Heart left ventricle (tissue), 13 donors: Measurements from ENCODE around the gene GNA14.

ENCODE experiments used
- POLR2A ChIP-seq, 2 donors: fragments of 450-650 bp; IDR thresholded peaks; one replicate each; pipeline ENCODE4 v1.6.1; 2017; ENCODE audit warnings: antibody characterized with exemption in 2 of 2, mild to moderate bottlenecking in 2 of 2, moderate library complexity in 2 of 2
- TF ChIP-seq, protein P1 (sequence below), 12 donors: fragments of 200-600 bp; sonication (generic) in 4 of 12; IDR thresholded peaks; one replicate each; pipeline versions ENCODE4 v1.5.0 to v1.8.0; 2018 to 2022; ENCODE audit warnings: antibody characterized with exemption in 12 of 12, mild to moderate bottlenecking in 5 of 12
- donor health status: ischemic (EF 13 %, LVEDD 7.1; RV severe dilation, severe dysfunction).
- donor health status: DM: no; HTN: yes; CAD: no.
- donor health status: DM: no; HTN: no; CAD: no.
- donor health status: ischemic (EF 25% LVEDD 6.9; RV normal size, moderate dysfunction).
- donor health status: ischemic (EF 25% LVEDD 5.7; RV mildly dilated, moderate dysfunction).
- donor health status: ischemic (EF 35%, LVEDD 5.7; RV mildly dilated, moderate dysfunction).
- donor health status: nonischemic (EF 11% LVEDD 7.7; RV severe dilation, severe dysfunction).
- donor health status: DM: yes; HTN: yes; CAD: no.
- donor health status: PGD.
- donor health status: ischemic (EF 29% LVEDD 5.4; RV normal size, mild dysfunction).
- donor health status: nonischemic (EF 23%, LVEDD 6.1; RV moderate dilation, normal function).

DNA sequence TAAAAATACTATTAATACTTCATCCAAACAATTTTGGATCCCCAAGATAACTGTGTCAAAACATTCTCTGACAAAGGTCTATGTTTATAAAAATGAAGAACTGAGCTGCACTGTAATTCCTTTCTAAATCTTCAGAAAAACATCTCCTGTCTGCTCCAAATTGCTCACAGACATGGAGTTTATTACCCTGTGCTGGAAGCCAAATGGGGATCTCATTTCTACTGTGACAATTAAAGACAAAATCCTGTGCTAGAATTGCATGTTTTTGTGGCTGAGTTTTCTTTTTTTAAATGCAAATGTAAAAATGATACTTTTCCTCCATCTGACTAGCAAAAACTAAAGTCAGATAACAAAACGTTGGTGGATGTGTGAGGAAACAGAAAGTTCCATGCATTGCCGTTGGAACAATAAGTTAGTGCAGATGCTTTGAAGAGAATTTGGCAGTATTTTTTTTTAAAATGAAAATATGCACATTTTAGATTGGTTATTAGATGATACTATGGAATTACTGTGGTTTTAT lies 93.5 kb downstream of the GNA14 start:
- TF ChIP-seq, protein P1, sequence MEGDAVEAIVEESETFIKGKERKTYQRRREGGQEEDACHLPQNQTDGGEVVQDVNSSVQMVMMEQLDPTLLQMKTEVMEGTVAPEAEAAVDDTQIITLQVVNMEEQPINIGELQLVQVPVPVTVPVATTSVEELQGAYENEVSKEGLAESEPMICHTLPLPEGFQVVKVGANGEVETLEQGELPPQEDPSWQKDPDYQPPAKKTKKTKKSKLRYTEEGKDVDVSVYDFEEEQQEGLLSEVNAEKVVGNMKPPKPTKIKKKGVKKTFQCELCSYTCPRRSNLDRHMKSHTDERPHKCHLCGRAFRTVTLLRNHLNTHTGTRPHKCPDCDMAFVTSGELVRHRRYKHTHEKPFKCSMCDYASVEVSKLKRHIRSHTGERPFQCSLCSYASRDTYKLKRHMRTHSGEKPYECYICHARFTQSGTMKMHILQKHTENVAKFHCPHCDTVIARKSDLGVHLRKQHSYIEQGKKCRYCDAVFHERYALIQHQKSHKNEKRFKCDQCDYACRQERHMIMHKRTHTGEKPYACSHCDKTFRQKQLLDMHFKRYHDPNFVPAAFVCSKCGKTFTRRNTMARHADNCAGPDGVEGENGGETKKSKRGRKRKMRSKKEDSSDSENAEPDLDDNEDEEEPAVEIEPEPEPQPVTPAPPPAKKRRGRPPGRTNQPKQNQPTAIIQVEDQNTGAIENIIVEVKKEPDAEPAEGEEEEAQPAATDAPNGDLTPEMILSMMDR (IDR thresholded peaks at IDR 0.05), result no peak
- no peak for TF ChIP-seq POLR2A (IDR thresholded peaks at IDR 0.05)
